Breast epithelium (tissue), 3 donors: ENCODE data around the gene NDUFA3.

Source experiments
- CTCF ChIP-seq, 3 donors: fragments of 450-650 bp; IDR thresholded peaks; one replicate each; pipeline ENCODE4 v1.5.1; 2016 to 2017; ENCODE audit warnings: antibody characterized with exemption in 3 of 3, mild to moderate bottlenecking in 3 of 3, moderate library complexity in 3 of 3
- POLR2AphosphoS5 ChIP-seq, 3 donors: sonication (generic); formaldehyde crosslinking; IDR thresholded peaks; one replicate each; pipeline ENCODE4 v1.6.1; 2017; ENCODE audit warnings: antibody characterized with exemption in 3 of 3

- no peak for TF ChIP-seq POLR2AphosphoS5 (IDR thresholded peaks at IDR 0.05)
- no peak for TF ChIP-seq CTCF (IDR thresholded peaks at IDR 0.05)
These were observed 5.3 kb downstream of the NDUFA3 start for GRCh38 chr19:54107876-54108490.
